NCI-H1694 (cell line): Measurements from ENCODE around the gene BARHL1.
A peak's percentile ranks its signal among the peaks of the same experiment; 100 is the strongest.

ENCODE experiments used
- DNase-seq: peaks from one replicate; lab custom pipeline; 2025; lab: John Stamatoyannopoulos, UW

BARHL1 gene

DNA sequence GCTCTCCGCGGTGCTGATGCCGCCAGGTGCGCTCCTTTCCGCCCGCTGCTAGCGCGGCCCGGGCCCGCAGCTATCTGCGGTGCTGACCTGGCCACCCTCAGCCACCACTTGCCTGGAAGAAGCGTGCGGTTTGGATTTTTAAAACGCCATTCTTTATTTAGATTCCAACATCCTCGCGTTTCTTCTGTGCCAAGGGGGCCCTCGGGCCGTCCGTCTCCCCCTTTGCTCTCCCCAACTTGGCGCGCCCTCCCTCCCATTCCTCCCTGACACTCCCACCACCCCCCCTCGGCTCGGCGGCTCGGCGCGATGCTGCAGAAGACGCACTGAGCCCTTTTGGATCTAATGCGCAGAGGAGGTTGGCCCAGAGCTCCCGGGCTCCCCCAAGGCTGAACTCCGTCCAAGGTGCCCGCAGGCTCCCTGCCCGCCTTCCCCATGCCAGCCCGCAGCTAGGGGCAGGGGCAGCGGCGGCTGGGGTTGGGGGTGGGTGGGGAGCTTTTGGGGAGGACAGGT is at the start of gene BARHL1:
TSS of gene BARHL1 (plus strand) at position 331 of the 510 bp plus-strand sequence. CDS start 192 bp downstream, outside the sequence.
- no peak for DNase-seq

DNA sequence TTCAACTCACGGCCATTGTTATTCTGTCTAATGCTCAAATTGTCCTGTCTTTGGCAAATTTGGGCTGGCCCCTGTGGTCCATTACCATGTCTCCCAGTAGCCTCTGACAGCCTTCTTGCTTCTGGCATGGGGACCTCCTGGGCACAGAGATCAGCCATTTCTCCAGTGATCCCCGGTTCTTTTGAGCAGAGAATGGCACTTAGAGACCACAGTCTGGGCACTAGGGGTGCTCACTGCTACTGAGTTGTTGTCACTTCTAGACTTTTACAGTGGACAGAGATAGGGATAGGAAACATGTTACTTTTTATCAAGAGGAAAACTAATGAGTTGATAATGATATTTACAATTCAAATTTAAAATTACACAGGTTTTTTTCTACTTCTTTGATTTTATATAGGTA is 47.6 kb upstream of the BARHL1 start:
- DNase-seq = no peak

DNA sequence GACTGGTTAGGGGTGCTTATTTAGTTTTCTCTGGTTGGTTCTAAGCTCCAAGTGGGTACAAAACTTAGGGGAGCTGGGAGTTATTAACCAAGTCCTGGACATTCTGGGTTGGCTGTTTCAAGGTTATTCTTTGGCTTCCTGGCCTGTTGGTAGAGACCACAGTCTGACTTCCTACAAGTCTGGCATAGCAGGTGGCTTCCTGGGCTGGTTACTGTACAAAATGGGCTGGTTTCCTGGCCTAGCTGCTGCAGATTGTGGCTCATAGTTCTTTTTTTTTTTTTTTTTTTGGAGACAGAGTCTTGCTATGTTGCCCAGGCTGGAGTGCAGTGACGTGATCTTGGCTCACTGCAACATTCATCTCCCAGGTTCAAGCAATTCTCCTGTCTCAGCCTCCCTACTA is 46.3 kb upstream of the BARHL1 start:
- no peak for DNase-seq

DNA sequence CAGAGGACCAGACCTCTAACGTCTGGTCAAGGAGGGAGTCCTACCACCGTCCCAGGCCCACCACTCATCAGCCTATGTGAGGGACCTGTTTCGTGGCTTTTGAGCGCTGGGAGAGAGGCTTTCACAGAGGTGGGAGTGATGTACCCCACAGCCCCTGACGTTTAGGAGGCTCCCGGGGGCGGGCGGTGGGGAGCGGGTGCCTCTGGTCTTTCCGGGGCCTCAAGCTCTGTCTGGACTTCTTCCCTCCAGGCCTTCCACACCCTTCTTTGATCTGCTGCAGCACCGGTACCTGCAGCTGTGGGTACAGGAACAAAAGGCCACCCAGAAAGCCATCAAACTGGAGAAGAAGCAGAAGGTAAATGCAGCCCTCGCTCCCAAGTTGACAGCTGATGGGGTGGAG is 45.1 kb upstream of the BARHL1 start:
- DNase-seq = no peak

DNA sequence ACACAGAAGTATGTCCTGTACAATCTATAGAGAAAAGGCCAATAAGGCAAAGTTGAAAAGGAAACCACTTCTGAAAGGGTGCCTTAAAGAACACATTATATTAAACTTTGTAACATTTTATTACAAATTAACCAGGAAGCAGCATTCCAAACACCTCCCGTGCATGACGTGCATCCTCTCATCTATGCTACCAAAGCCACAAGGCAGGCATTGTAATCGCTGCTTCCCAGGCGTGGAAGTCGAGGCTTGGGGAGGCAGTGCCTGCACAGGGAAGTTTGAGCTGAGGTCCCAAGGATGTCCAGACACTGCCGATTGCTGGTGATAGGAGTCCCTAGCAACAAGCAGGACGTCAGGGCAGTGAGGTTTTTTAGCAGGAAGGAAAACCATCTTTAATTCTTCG is 44.3 kb upstream of the BARHL1 start:
- DNase-seq = no peak

DNA sequence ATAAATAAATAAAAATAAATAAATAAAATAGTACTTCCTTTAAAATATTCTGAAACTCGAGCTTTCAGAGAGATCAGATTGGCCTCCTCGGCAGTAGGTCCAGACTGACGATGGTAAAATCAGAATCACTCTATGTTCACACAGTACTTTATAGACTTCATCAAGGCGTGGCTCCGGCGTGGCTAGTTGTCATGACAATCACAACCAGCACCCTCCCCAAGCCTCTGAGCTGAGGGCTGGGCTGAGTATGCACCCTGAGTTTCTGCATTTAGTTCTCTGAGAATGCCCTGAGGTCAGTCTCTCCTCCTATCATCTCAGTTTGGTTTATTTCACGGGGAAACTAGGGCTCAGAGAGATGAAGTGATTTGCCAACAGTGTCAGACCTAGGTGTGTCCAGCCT is 43.3 kb upstream of the BARHL1 start:
- no peak for DNase-seq

DNA sequence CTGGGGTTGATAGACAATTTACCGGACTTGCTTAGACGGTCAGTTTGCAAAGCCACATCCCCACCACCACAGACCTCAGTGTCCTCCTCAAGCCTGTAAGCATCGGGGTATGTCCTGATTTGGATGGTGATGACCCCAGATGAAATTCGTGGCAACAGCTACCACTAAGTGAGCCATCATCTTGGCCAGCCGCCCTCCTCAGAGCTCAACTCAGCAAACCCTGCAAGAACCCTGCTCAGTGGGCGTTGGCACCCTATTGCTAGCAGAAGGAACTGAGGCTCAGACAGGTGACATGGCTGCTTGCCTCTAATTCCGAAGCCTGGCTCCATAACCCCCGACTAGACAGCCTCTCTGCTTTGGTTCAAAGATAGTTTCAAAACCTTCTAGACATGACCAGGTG is 41.4 kb upstream of the BARHL1 start:
- DNase-seq = no peak

DNA sequence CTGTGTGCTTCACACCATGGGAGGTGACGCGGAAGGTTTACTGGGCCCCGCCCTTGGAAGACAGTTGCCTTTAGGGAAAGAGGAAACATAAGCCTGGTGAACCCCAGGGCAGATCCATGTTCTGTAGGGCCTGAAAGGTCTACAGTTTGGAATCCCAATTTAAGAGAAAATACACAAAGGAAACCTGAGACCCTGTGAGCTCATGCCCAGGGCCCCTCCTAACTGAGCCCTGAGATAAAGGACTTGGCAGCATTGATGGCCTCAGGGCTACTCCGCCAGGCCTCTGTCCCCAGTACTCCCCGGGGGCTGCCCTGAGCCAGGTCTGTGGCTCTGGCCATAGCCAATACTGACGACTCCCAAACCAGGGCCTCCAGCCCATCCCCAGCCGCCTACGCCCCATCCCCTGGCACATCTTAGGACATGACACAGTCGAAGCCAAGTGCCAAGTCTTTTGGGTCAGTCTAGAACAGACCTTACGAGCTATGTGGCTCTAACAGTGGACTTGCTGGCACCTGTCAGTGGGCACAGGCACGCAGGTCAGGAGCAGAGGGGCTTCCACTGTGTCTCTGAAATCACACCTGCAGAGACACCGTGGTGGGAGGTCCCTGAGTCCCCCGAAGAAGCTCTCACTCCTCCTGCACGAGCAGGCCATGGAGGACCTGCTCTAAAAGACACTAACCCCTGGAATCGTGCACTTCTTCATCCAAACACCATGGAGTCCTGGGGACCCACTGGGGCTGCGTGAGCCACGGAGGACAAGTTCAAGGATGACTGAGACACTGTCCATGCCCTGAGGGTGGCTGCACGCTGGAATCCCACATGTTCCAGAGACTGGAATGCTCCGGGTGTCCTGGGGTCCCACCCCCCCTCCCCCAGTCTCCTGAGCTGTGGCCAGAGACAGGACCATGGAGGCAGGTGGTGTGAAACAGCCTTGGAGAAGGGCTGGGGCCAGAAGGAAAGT is 40.3 kb upstream of the BARHL1 start:
- no peak for DNase-seq

DNA sequence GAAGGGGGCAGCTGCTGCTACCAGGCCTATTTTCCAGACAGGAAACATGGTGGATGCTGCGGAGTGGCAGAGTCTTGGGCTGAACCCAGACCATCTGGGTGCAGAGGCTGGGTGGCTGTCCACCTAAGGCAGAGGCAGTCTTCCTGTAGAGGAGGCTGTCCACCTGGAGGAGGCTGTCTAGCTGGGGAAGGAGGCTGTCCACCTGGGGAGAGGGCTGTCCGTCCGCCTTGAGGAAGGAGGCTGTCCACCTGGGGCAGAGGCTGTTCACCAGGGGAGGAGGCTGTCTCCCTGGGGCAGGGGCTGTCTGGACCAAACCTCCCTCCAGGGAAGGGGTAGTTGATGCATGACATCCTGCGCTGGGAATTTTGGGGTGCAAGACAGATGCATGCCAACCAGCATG is 39.2 kb upstream of the BARHL1 start:
- DNase-seq = no peak

DNA sequence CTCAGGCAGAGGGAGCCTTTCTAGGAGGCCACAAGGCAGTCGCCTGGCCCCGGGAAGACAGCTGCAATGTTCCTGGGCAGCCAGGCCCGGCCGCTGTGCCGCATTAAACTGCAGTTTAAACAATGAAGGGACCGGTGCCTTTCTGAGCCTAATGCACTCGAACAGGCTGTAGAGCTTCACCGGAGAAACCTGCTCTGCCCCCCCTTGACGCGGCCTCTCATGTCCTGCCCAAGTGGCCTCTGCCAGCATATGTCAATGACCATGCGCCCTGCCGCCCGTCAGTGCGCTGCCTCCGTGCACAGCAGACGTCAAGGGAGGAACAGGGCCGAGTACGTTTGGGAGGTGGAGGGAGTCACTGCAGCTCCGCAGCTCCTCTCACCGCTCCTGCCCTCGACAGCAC is 38.4 kb upstream of the BARHL1 start:
- no peak for DNase-seq

DNA sequence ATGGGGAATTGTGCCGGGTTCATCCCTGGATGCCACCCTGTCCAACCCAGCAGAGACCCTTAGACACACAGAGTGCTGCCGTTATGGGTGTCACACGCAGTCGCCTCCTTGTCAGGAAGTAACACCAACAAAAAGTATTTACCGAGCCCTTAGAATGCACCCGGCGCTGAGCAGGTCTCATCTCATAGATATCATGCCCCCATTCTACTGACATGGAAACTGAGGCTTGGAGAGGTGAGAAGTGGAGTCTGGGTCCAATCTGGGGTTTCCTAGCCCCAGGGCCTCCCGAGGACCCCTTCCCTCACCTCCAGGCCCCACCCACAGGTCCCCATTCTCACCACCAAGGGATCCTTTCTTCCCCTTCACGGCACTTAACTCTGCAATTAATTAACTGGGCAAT is 36.8 kb upstream of the BARHL1 start:
- no peak for DNase-seq

DNA sequence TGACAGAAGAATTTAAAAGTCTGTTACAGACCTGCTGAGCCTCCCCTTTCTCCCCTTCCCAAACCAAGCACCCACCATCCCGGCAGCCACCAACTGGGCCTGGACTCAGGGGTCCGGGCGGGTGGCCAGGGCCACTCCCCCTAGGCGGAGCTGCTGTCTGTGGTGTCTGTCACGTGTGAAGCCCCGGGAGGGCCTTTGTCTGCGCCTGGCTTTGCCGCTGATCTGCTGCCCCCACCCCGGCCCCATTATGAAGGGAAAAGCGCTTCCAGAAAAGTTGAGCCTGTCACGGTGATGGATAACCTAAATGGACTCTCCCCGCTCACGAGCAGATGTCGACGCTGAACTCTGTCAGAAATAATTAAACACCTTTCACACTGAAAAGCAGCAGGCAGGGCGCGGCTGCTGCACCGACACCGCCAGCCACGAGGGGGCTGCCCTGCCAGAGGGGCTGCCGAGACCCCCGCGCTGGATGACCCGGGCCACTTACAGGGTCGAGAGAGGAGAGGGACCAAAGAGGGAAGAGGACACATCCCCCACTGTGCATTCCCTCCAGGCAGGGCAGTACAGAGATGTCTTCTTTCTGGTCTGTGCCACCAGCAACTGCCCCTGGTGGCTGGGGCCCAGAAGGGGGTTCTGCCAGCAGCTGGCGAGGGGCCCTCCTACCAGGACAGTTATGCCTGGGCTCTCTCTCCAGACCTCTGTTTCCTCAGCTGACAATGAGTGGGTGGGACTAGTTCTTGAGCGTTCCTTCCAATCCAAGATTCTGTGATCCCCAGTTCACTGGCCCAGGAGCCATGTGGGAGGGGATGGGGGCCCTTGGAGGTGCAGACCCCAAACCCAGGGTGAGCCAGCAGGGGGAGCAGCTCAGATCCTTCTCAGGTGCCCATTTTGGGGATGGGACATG is 36.0 kb upstream of the BARHL1 start:
- DNase-seq = peak; percentile 77

DNA sequence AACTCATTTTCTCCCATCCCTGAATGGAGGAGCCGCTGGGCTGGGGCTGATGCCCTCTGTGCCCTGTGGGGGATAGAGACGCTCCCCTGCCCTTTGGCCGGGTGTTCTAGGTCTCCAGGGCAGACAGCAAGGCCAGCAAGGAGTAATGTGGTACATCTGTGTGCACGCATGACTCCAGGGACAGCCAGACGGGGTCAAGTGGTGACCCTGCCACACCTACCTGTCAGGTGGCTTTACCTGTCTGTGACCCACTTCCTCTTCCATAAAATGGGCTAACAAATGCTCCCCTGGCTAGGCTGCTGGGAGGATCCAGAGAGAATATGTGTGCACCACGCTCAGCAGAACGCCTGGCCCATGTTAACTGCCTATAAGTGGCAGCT is 35.4 kb upstream of the BARHL1 start:
- DNase-seq = no peak

DNA sequence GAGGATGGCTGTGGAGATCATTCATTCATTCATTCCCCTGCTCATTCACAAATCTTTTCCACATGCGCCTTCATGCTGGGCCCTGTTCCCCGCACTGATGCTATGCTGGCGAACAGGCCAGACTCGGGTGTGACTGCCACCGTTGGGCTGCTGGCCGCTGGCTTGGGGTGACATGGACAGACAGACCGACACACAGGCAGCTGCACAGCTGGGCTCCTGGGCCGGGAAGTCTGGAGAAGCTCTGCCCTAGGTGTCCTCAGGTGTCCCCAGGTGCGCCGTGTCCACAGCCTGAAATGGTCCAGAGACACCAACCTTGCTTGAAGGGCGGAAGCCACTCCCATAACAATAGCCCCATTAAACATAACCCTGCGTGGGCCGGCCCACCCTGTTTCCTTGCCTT is 35.0 kb upstream of the BARHL1 start:
- no peak for DNase-seq

DNA sequence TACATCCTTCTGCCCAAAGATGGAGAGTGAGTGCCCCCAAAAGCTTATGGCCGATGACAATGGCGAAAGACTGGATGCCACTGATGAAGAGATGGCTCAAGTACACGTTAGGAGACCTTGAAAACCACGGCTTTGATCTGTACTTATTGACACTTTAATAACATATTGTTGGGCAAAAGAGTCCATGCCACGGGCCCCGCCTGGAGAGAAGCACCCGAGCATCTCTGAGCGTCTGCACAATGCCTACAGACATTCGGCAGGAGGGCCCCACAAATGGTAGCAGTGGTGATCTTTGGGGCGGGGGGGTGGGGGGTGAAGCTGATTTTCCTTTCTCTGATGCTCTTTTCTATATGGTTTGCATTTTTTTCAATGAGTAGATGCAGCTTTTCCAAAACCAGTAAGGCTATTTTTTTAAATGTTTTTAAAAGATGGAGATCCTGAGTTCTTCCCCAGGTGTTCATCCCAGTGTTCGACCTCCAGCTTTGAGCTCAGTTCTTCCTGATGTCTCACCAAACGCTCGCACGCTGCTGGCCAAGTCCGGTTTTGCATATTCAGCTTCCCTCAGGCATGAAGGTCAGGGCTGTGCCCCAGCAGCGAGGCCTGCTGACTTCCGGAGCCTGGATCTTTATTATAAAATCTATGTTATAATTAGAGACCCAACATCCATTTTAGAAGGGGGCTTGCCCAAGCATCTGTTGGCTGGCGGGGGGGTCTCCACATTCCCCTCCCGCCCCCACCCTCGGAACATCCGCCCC is 34.3 kb upstream of the BARHL1 start:
- no peak for DNase-seq

DNA sequence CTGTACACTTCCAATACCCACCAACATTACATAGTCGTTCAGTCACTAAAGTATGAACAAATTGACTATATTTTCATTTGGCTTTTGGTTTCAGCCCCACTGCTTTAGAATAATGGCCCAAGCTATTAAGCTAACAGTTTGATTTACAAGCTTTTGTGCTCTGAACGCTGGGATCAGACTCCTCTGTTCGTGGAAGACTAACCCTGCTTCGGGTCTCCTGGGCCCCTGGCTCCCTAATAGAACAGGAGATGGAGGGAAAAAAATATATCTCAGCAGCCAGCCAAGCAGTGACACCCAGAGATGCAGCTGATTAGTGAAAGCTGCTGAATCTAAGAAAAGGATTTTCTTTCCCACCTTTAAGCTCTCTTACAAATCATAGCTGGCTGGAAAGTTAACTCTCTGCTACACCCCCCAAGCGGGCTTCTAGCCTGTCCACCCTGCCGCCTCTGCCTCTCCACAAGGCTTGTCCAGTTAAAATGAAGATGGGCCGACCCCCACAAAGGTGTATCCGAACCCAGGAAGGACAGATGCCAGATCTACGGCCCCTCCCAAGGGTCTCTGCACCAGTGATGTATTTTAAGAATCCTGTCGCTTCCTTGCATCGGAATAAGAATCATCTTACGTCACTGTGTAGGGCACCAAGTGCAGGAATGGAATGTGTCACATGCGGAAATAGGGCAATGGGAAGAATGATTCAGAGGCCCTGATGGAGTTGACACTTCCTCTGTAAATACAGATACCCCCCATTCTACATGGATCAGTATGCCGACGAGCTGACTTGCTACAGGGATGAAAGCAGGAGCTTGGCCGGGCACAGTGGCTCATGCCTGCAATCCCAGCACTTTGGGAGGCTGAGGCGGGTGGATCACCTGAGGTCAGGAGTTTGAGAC is 33.4 kb upstream of the BARHL1 start:
- DNase-seq = no peak

DNA sequence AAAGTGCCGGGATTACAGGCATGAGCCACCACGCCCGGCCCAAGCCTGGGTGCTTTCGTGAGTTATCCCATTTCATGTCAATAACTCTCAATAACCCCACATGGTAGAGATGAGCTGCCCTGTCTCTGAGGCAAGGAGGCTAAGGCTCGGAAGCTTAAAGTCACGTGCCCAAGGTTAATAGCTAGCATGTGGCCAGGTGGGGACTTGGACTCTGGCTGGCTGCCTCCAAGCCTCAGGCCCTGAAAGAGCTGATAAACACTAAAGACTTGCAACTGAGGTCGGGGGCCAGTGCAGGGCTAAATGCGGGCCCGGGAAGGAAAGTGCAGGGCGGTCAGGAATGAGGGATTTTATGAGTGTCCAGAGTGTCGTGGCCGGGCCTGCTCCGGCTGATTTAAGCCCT is 30.9 kb upstream of the BARHL1 start:
- DNase-seq = no peak

DNA sequence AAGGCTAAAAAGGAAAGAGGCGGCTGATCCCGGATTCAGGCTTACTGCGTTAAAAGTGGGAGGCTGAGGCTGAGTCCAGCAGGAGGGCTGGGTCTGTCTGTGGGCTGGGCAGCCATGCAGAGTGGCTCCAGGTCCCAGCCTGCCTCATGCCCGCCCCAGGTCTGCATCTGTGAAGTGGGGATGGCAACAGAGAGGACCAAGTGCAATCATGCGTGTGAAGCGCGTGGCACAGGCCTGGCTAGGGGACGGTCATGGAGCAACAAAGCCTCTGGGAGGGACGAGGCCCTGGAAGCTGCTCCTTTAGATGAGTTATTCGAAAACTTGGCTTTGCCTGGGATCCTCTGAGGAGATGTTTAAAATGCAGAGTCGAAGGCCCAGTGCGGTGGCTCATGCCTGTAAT is 30.4 kb upstream of the BARHL1 start:
- DNase-seq = no peak

DNA sequence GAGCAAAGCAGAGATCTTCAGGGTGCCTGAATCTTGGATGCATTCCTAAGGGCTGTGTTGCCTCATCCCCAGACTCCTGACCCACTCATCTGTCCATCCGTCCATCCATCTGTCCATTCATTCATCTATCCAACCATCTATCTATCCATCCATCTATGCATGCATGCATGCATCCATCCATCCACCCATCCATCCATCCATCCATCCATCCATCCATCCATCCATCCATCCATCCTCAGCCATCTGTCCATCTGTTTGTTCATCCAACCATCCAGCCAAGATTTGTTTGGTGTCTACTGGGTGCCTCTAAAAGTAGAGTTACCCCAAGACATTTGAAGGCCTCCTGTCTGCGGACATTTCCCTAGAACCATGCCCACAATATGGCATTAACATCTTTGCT is 27.7 kb upstream of the BARHL1 start:
- DNase-seq = no peak

DNA sequence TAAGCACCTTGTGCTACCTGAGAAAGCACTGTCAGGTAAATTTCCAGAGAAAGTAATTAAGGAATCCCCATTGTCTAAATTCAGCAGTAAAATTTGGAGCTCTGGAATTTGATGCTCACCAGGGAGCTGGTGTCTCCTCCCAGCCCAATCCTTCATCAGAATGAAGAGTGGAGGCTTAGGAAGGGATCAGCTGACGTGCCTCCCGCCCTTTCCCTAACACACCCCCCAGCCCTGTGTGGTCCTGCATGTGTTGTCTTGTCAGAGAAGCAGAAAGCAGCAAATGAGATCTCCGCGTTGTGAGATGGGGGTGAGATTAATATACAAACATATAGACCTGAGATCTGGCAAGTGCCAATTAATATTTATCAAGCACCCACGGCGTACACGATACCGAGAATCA is 26.9 kb upstream of the BARHL1 start:
- no peak for DNase-seq

DNA sequence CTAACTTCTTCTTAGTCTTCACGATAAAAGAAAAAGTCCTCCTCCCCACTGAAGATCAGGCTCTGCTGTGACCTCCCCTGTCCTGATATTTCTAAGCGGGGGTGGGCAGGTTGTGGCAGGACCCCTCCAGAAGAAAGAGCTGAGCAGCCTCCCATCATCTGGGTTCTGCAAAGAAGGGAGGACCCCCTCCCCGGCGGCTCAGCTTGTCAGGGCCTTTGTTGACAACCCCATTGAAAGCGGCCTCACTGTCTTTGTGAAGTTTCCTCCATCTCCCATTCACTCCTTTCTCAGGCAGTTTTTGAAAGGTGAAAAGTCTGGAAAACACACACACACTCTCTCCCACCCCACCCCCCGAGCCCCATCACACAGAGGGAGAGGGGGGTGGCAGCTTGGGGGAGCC is 26.2 kb upstream of the BARHL1 start:
- DNase-seq = no peak
